H1 (cell line): ENCODE measurements around the gene COA1. TPM values are rescaled to one million over a fixed set of nuclear protein-coding genes. Genes with fewer than 3 reads are reported as not detected.
A peak's percentile ranks its signal among the peaks of the same experiment; 100 is the strongest.

Experiments used
- CTCF ChIA-PET: fragments of 300-600 bp; sonication (Branson Sonifier 250); formaldehyde crosslinking; loops from one replicate; lab custom pipeline; 2021; ENCODE audit not compliant: partially characterized antibody; lab: Charles Lee
- POLR2A ChIA-PET: fragments of 300-600 bp; sonication (Branson Sonifier 250); formaldehyde crosslinking; loops from one replicate; lab custom pipeline; 2021; ENCODE audit warnings: inconsistent platforms; ENCODE audit not compliant: partially characterized antibody; lab: Charles Lee
- DNase-seq, 2 experiments: peaks; one replicate each; pipeline versions ENCODE4 v3.0.0 to v3.0.0-alpha.2; 2010 to 2022; ENCODE audit warnings: low spot score in 2 of 2, low read depth in 1 of 2, mixed read lengths in 1 of 2
- FAIRE-seq: peaks from 2 replicates; lab custom pipeline; 2011; peaks lifted over from hg19 to GRCh38; lab: Jason Lieb, UNC
- H2AFZ ChIP-seq: 2 replicates; pipeline ENCODE4 v1.8.1; 2012; ENCODE audit warnings: low read length, inconsistent platforms
- H2AK5ac ChIP-seq: 2 replicates; pipeline ENCODE4 v1.6.1; 2013; ENCODE audit warnings: low read depth, low read length
- H2BK120ac ChIP-seq: replicated peaks from 2 replicates; pipeline ENCODE3; 2013; ENCODE audit warnings: low read depth, low read length, inconsistent platforms
- H2BK12ac ChIP-seq: 2 replicates; pipeline ENCODE4 v1.6.1; 2013; ENCODE audit warnings: low read depth, low read length
- H2BK15ac ChIP-seq: 2 replicates; pipeline ENCODE4 v1.6.1; 2013; ENCODE audit warnings: low read length
- H2BK20ac ChIP-seq: 2 replicates; pipeline ENCODE4 v1.6.1; 2013; ENCODE audit warnings: low read length
- H2BK5ac ChIP-seq: 2 replicates; pipeline ENCODE4 v1.6.1; 2013; ENCODE audit warnings: low read depth, low read length
- H3K14ac ChIP-seq: 2 replicates; pipeline ENCODE4 v1.6.1; 2013; ENCODE audit warnings: inconsistent platforms; ENCODE audit not compliant: insufficient read length
- H3K18ac ChIP-seq: 2 replicates; pipeline ENCODE4 v1.6.1; 2013; ENCODE audit warnings: low read length; ENCODE audit errors: extremely low read depth
- H3K23ac ChIP-seq: 2 replicates; pipeline ENCODE4 v1.6.1; 2013; ENCODE audit warnings: inconsistent platforms; ENCODE audit not compliant: insufficient read length
- H3K23me2 ChIP-seq: 2 replicates; pipeline ENCODE4 v1.6.1; 2013; ENCODE audit warnings: low read depth, low read length
- H3K27ac ChIP-seq: 2 replicates; pipeline ENCODE4 v1.6.1; 2011; ENCODE audit warnings: low read depth, low read length, inconsistent platforms
- H3K27me3 ChIP-seq, 4 experiments: replicated peaks in 1 of 4; 1 replicate in 1 of 4; 2 replicates in 3 of 4; pipeline versions ENCODE4 v1.6.1 to v1.8.1; 2011 to 2013; ENCODE audit warnings: low read length in 3 of 4, mild to moderate bottlenecking in 3 of 4, inconsistent platforms in 2 of 4, mixed read lengths in 2 of 4, moderate library complexity in 1 of 4; ENCODE audit not compliant: control insufficient read depth in 3 of 4, insufficient read depth in 3 of 4; ENCODE audit errors: extremely low read depth in 1 of 4
- H3K36me3 ChIP-seq, 4 experiments: 2 replicates each; pipeline versions ENCODE4 v1.6.1 to v1.8.1; 2011 to 2013; ENCODE audit warnings: mild to moderate bottlenecking in 4 of 4, low read length in 3 of 4, moderate library complexity in 2 of 4, control low read depth in 1 of 4, inconsistent platforms in 1 of 4; ENCODE audit not compliant: insufficient read depth in 4 of 4, control insufficient read depth in 2 of 4
- H3K4ac ChIP-seq: replicated peaks from 2 replicates; pipeline ENCODE3; 2013; ENCODE audit warnings: low read length, low read depth, mixed read lengths, inconsistent platforms; ENCODE audit not compliant: insufficient read length
- H3K4me1 ChIP-seq, 4 experiments: replicated peaks in 1 of 4; 1 replicate in 1 of 4; 2 replicates in 3 of 4; pipeline versions ENCODE4 v1.6.1 to v1.8.1; 2011 to 2013; ENCODE audit warnings: low read length in 3 of 4, inconsistent platforms in 2 of 4, mixed read lengths in 1 of 4; ENCODE audit not compliant: insufficient read depth in 4 of 4, control insufficient read depth in 3 of 4
- H3K4me2 ChIP-seq, 2 experiments: 2 replicates each; pipeline versions ENCODE4 v1.6.1 to v1.8.1; 2011 to 2013; ENCODE audit warnings: low read depth in 2 of 2, low read length in 2 of 2, control low read depth in 1 of 2, inconsistent platforms in 1 of 2, mild to moderate bottlenecking in 1 of 2; ENCODE audit not compliant: insufficient read depth in 1 of 2
- H3K4me3 ChIP-seq, 4 experiments: fragments of 200-600, 300-600 bp in 1 of 4; sonication (generic), shearing (Covaris generic), sonication (Bioruptor Twin) in 1 of 4; 2 replicates each; pipeline versions ENCODE4 v1.5.1 to v1.8.1; 2011 to 2016; ENCODE audit warnings: low read length in 4 of 4, low read depth in 3 of 4, control low read depth in 2 of 4, inconsistent platforms in 2 of 4, mild to moderate bottlenecking in 2 of 4, mixed read lengths in 1 of 4, moderate library complexity in 1 of 4; ENCODE audit not compliant: insufficient read depth in 2 of 4; ENCODE audit errors: extremely low read depth in 1 of 4
- H3K56ac ChIP-seq: replicated peaks from 2 replicates; pipeline ENCODE3; 2013; ENCODE audit warnings: low read depth, mild to moderate bottlenecking, mixed read lengths, low read length, inconsistent platforms; ENCODE audit not compliant: insufficient read length
- H3K79me1 ChIP-seq: 2 replicates; pipeline ENCODE4 v1.6.1; 2013; ENCODE audit warnings: low read depth, low read length, control low read depth
- H3K79me2 ChIP-seq, 2 experiments: 2 replicates each; pipeline versions ENCODE4 v1.6.1 to v1.8.1; 2012 to 2013; ENCODE audit warnings: low read length in 2 of 2, mild to moderate bottlenecking in 2 of 2, inconsistent platforms in 1 of 2; ENCODE audit not compliant: insufficient read depth in 2 of 2, control insufficient read depth in 1 of 2
- H3K9ac ChIP-seq, 4 experiments: replicated peaks in 1 of 4; 1 replicate in 1 of 4; 2 replicates in 3 of 4; pipeline versions ENCODE4 v1.6.1 to v1.8.1; 2011 to 2013; ENCODE audit warnings: low read depth in 3 of 4, low read length in 3 of 4, control low read depth in 2 of 4, mild to moderate bottlenecking in 2 of 4, moderate library complexity in 2 of 4, inconsistent platforms in 1 of 4; ENCODE audit errors: extremely low read depth in 1 of 4
- H3K9me3 ChIP-seq, 2 experiments: 2 replicates each; pipeline versions ENCODE4 v1.6.1 to v1.8.1; 2012 to 2013; ENCODE audit warnings: mild to moderate bottlenecking in 2 of 2, moderate library complexity in 2 of 2, control low read depth in 1 of 2, inconsistent platforms in 1 of 2, low read depth in 1 of 2, low read length in 1 of 2, mixed read lengths in 1 of 2; ENCODE audit not compliant: insufficient read depth in 2 of 2
- H4K20me1 ChIP-seq, 2 experiments: replicated peaks in 1 of 2; 2 replicates each; pipeline versions ENCODE3 to v1.8.1; 2011 to 2013; ENCODE audit warnings: inconsistent platforms in 2 of 2, low read length in 2 of 2, mild to moderate bottlenecking in 1 of 2; ENCODE audit not compliant: insufficient read depth in 2 of 2, control insufficient read depth in 1 of 2
- H4K5ac ChIP-seq: 2 replicates; pipeline ENCODE4 v1.6.1; 2013; ENCODE audit warnings: low read length, low read depth, mixed read lengths, inconsistent platforms; ENCODE audit not compliant: insufficient read length
- H4K8ac ChIP-seq: 2 replicates; pipeline ENCODE4 v1.8.0; 2013; ENCODE audit warnings: mild to moderate bottlenecking, moderate library complexity, low read length, inconsistent platforms; ENCODE audit not compliant: insufficient read depth; ENCODE audit errors: extremely low read depth
- H4K91ac ChIP-seq: replicated peaks from 2 replicates; pipeline ENCODE3; 2013; ENCODE audit warnings: low read length, mixed read lengths, inconsistent platforms; ENCODE audit not compliant: insufficient read length
- POLR2A ChIP-seq, 2 experiments: IDR thresholded peaks; 1 replicate in 1 of 2; 2 replicates in 1 of 2; pipeline ENCODE4 v1.6.1; 2011; ENCODE audit warnings: low read depth in 2 of 2, low read length in 2 of 2, mild to moderate bottlenecking in 2 of 2; ENCODE audit errors: control extremely low read depth in 1 of 2
- RAD21 ChIP-seq, 2 experiments: IDR thresholded peaks in 1 of 2; conservative IDR thresholded peaks in 1 of 2; 2 replicates each; pipeline ENCODE4 v1.6.1; 2011; ENCODE audit warnings: low read depth in 2 of 2, low read length in 2 of 2, improper control_type of control experiment in 1 of 2, inconsistent platforms in 1 of 2, mild to moderate bottlenecking in 1 of 2, moderate library complexity in 1 of 2
- polyA plus RNA-seq, 7 experiments: library from polyadenylated mRNA; depleted of rRNA in 3 of 7; stranded (reverse) in 5 of 7; unstranded in 2 of 7; fragments of >200 nt in 5 of 7; fragments of 200-250 nt in 2 of 7; gene quantifications; 1 replicate in 5 of 7; 2 replicates in 1 of 7; 4 replicates in 1 of 7; pipeline versions ENCODE4 v1.2.1 to v1.2.3, GENCODE V29; 2011 to 2013; ENCODE audit warnings: missing spikeins in 2 of 7, mixed read lengths in 2 of 7
- total RNA-seq: library from RNA; stranded (reverse); fragmentation: NEBNext Ultra II Directional; extraction: Animal tissue kit (Norgen Biotek cat#: 25700); gene quantifications from 2 replicates; pipeline ENCODE4 v1.2.1, GENCODE V29; 2021

The COA1 gene
- total and polyA plus RNA-seq, 2 of the 8 experiments (the other 6 are each of a cell fraction or from before 2014, with no cell fraction given) = 98.6 to 143 TPM

DNA sequence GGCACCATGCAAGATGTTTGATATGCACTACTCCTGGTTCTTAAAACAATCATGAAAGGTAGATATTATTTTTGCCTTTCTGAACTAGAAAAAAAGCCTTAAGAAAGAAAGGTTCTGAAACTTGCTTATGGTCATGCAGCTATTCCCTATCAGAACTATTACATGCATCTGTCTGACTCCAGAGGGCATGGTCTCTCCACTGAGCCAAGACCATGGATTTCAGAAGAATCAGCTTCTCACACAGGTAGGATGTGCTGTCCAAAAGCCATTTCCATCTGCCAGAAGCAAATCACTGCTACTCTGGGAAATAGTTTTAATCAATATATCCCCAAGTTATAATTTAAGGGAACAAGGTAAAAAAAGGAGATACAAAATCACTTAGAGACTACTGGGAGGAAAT lies 77.0 kb downstream of the COA1 start:
- ChIA-PET CTCF (interaction anchor here (0.7 to 1.8 kb wide), 4 partner anchors 65 to 141 kb away, joined by 3 to 5 read pairs (median 4); partner anchors contain the start of gene STK17A), POLR2A (no interaction called here)
- H3K23me2 ChIP-seq = no peaks in the 10 kb centered on the region

More for the DNA sequence above, 77.0 kb downstream of the COA1 start:
- no peak for FAIRE-seq
- Histone ChIP-seq H3K4me2 (no peak overlapping the region), H3K23ac (no peak overlapping the region), H3K14ac (no peak overlapping the region), H3K79me2 (peaks cover 0 to 61% of the 10 kb centered on the region in 2 experiments; a peak in 3 of 4 replicates), H3K18ac (no peak overlapping the region), H4K20me1 (peaks cover 0 to 3% of the 10 kb centered on the region in 2 experiments), H3K79me1 (peaks cover 2% of the 10 kb centered on the region), H3K36me3 (peaks cover 0 to 15% (median 0%) of the 10 kb centered on the region in 4 experiments; a peak in 1 of 8 replicates), H4K8ac (no peak overlapping the region), H2BK5ac (0 out of 2 replicates have a peak overlapping the region, but pooled peaks have one; percentile 15), H2AFZ (no peak overlapping the region), H3K4me3 (no peak overlapping the region), H4K5ac (no peak overlapping the region), H3K56ac (no peak overlapping the region), H2BK120ac (no peak overlapping the region), H2BK15ac (no peak overlapping the region), H3K4ac (no peak overlapping the region), H4K91ac (no peak overlapping the region), H3K4me1 (peaks cover 6 to 13% (median 9%) of the 10 kb centered on the region in 4 experiments), H3K27ac (no peak overlapping the region), H2BK12ac (no peak overlapping the region), H3K9ac (no peak overlapping the region), H3K27me3 (no peaks in the 10 kb centered on the region), H2BK20ac (no peak overlapping the region), H3K9me3 (no peaks in the 10 kb centered on the region), H2AK5ac (no peak overlapping the region)
- no peak for DNase-seq
- TF ChIP-seq RAD21 (IDR thresholded peaks at IDR 0.05 in 1 of 2, conservative IDR thresholded peaks at IDR 0.05 in 1 of 2; ENCODE audit: low read depth in 2 of 2, low read length in 2 of 2) = peak in 1 of 2 experiments; percentile 27; a peak in 2 of 4 replicates
- TF ChIP-seq POLR2A (IDR thresholded peaks at IDR 0.05; ENCODE audit: control extremely low read depth in 1 of 2, low read depth in 2 of 2, low read length in 2 of 2) = no peak
